ENCODE data around the gene UMOD. TPM values are rescaled to one million over a fixed set of nuclear protein-coding genes. Genes with fewer than 3 reads are reported as not detected.

Gene UMOD
- polyA plus RNA-seq, 1 donor (not counting 4 experiments of a cell fraction or from before 2014, with no cell fraction given): not detected

DNA sequence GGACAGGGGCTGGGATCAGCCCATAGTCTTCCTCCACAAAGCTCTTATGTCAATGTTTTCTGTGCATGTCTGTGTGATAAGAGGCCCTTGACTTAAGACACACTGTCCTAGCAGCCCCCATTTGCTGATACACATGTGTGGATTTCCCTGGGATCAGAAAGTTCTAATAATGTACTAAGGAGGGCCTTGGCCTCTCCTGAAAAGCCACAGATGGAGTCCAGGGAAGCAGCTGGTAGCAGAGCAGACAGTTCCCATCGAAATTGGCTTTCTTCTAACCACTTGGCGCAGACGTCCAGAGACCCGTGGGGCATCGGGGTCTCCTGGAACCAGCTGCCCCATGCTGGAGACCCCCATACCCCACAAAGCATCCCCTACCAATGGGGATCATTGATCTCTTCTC lies 20.9 kb downstream of the UMOD start:
- no peaks in the 10 kb centered on the region for H3K4me1 ChIP-seq (ENCODE audit: control insufficient read depth, extremely low read depth, insufficient read depth, low read length)
- dilution Hi-C loops (cut with MboI; ENCODE audit: extremely low pct_ligation_motif_present, low sequenced_read_pairs): no loop called here
- peaks cover 4% of the 10 kb centered on the region for H3K9me3 ChIP-seq (ENCODE audit: control insufficient read depth, low read depth, low read length)
- no peaks in the 10 kb centered on the region for H3K9me1 ChIP-seq (ENCODE audit: control insufficient read depth, extremely low read depth, insufficient read depth, low read length)
- H3K36me3 ChIP-seq (ENCODE audit: control insufficient read depth in 2 of 2, extremely low read depth in 1 of 2, insufficient read depth in 2 of 2, low read length in 2 of 2): no peaks in the 10 kb centered on the region
- no peak overlapping the region for H3K4me3 ChIP-seq (ENCODE audit: control insufficient read depth in 2 of 3, extremely low read depth in 1 of 3, insufficient read depth in 2 of 3, low read depth in 1 of 3, low read length in 3 of 3)
- H3K9ac ChIP-seq (ENCODE audit: control insufficient read depth, extremely low read depth, insufficient read depth, low read length): no peak overlapping the region
- no peaks in the 10 kb centered on the region for H3K79me2 ChIP-seq (ENCODE audit: control insufficient read depth, insufficient read depth, low read length)
- no peak overlapping the region for H3K4me2 ChIP-seq (ENCODE audit: control insufficient read depth, extremely low read depth, insufficient read depth, low read depth, low read length)
- no peak for FAIRE-seq
- TF ChIP-seq CTCF (optimal IDR thresholded peaks at IDR 0.05 in 1 of 3, IDR thresholded peaks at IDR 0.05 in 1 of 3, conservative IDR thresholded peaks at IDR 0.05 in 1 of 3; ENCODE audit: extremely low read depth in 1 of 3, insufficient read depth in 2 of 3, low read length in 3 of 3): no peak
- no peak for TF ChIP-seq EZH2 (IDR thresholded peaks at IDR 0.05; ENCODE audit: low read length)
- no peaks in the 10 kb centered on the region for H4K20me1 ChIP-seq (ENCODE audit: control insufficient read depth, extremely low read depth, insufficient read depth, low read length)
- no peak for DNase-seq (ENCODE audit: low read depth, low spot score)
- no peak overlapping the region for H2AFZ ChIP-seq (ENCODE audit: control insufficient read depth, low read length)
- no peak overlapping the region for H3K27ac ChIP-seq (ENCODE audit: control insufficient read depth, insufficient read depth, low read length)
- H3K27me3 ChIP-seq (ENCODE audit: control insufficient read depth, extremely low read depth, insufficient read depth, low read length): no peaks in the 10 kb centered on the region

GRCh38 chr16:20329392-20330138 lies 22.9 kb downstream of the UMOD start:
- no peak for FAIRE-seq
- Histone ChIP-seq H2AFZ (ENCODE audit: control insufficient read depth, low read length) (no peak overlapping the region), H3K4me2 (ENCODE audit: control insufficient read depth, extremely low read depth, insufficient read depth, low read depth, low read length) (no peak overlapping the region), H3K9me1 (ENCODE audit: control insufficient read depth, extremely low read depth, insufficient read depth, low read length) (no peaks in the 10 kb centered on the region), H3K27me3 (ENCODE audit: control insufficient read depth, extremely low read depth, insufficient read depth, low read length) (no peaks in the 10 kb centered on the region), H3K9me3 (ENCODE audit: control insufficient read depth, low read depth, low read length) (peaks cover 4% of the 10 kb centered on the region), H3K79me2 (ENCODE audit: control insufficient read depth, insufficient read depth, low read length) (no peaks in the 10 kb centered on the region), H4K20me1 (ENCODE audit: control insufficient read depth, extremely low read depth, insufficient read depth, low read length) (no peaks in the 10 kb centered on the region), H3K4me3 (ENCODE audit: control insufficient read depth in 2 of 3, extremely low read depth in 1 of 3, insufficient read depth in 2 of 3, low read depth in 1 of 3, low read length in 3 of 3) (no peak overlapping the region), H3K9ac (ENCODE audit: control insufficient read depth, extremely low read depth, insufficient read depth, low read length) (no peak overlapping the region), H3K4me1 (ENCODE audit: control insufficient read depth, extremely low read depth, insufficient read depth, low read length) (no peaks in the 10 kb centered on the region), H3K36me3 (ENCODE audit: control insufficient read depth in 2 of 2, extremely low read depth in 1 of 2, insufficient read depth in 2 of 2, low read length in 2 of 2) (no peaks in the 10 kb centered on the region), H3K27ac (ENCODE audit: control insufficient read depth, insufficient read depth, low read length) (no peak overlapping the region)
- TF ChIP-seq EZH2 (IDR thresholded peaks at IDR 0.05; ENCODE audit: low read length): no peak
- TF ChIP-seq CTCF (optimal IDR thresholded peaks at IDR 0.05 in 1 of 3, IDR thresholded peaks at IDR 0.05 in 1 of 3, conservative IDR thresholded peaks at IDR 0.05 in 1 of 3; ENCODE audit: extremely low read depth in 1 of 3, insufficient read depth in 2 of 3, low read length in 3 of 3): no peak
- dilution Hi-C loops (cut with MboI; ENCODE audit: extremely low pct_ligation_motif_present, low sequenced_read_pairs): no loop called here
- no peak for DNase-seq (ENCODE audit: low read depth, low spot score)

Measured in keratinocyte (primary cell).